Loucy (cell line): ENCODE data around the gene SEC23B.

Experiments
- CTCF ChIP-seq: fragments of 200-600 bp; sonication (generic); conservative IDR thresholded peaks from 2 replicates; pipeline ENCODE4 v1.5.1; 2014; ENCODE audit warnings: mild to moderate bottlenecking, antibody characterized with exemption, low read length
- EZH2phosphoT487 ChIP-seq: fragments of 200-600 bp; IDR thresholded peaks from 2 replicates; pipeline ENCODE4 v1.6.1; 2018; ENCODE audit warnings: antibody characterized with exemption, mild to moderate bottlenecking, moderate library complexity, borderline replicate concordance

GRCh38 chr20:18566892-18567738, 59.4 kb downstream of the SEC23B start, which contains the start of gene SMIM26:
- TF ChIP-seq CTCF (no peak), EZH2phosphoT487 (no peak)
